HCT116 (cell line): ENCODE data around the gene AIM2. TPM values are rescaled to one million over a fixed set of nuclear protein-coding genes. Genes with fewer than 3 reads are reported as not detected.

Experiments used
- ATAC-seq: fragments of 200-7000 bp; cut with Tn5 transposase; 2 replicates; pipeline ENCODE4 v1.9.1; 2020; ENCODE audit warnings: mild to moderate bottlenecking, moderate library complexity
- BruUV-seq: library from RNA; stranded (reverse); fragments of 400-500 nt; replicated peaks from 2 replicates; lab custom pipeline; 2021; lab: Mats Ljungman, UMichigan
- CTCF ChIA-PET: fragments of 300-600 bp; sonication (Branson Sonifier 250); formaldehyde crosslinking; loops from one replicate; lab custom pipeline; 2021; ENCODE audit warnings: antibody characterized with exemption; lab: Charles Lee
- POLR2A ChIA-PET: fragments of 300-600, 350-600 bp; sonication (Branson Sonifier 250); formaldehyde crosslinking; loops from one replicate; lab custom pipeline; 2021; ENCODE audit warnings: antibody characterized with exemption; lab: Charles Lee
- RAD21 ChIA-PET, 2 experiments: fragments of 300-600 bp; sonication (Branson Sonifier 250); formaldehyde crosslinking; loops; one replicate each; lab custom pipeline; 2023; ENCODE audit warnings: low total read pairs in 2 of 2; ENCODE audit not compliant: uncharacterized antibody in 2 of 2, unreplicated experiment in 2 of 2, low non-redundant PET in 1 of 2; lab: Charles Lee
- DNase-seq: peaks from one replicate; pipeline ENCODE4 v3.0.0-alpha.2; 2010; ENCODE audit warnings: low read depth, low spot score
- H2AFZ ChIP-seq: fragments of 200-600 bp; shearing (Covaris generic), sonication (generic); 2 replicates; pipeline ENCODE4 v1.6.1; 2017; ENCODE audit warnings: low read depth, mixed run types, mixed read lengths, antibody characterized with exemption, low read length; ENCODE audit not compliant: poor library complexity, severe bottlenecking
- H3K27ac ChIP-seq: 2 replicates; pipeline ENCODE4 v1.5.1; 2012; ENCODE audit warnings: low read depth, low read length
- H3K27me3 ChIP-seq: fragments of 200-600 bp; sonication (generic); 2 replicates; pipeline ENCODE4 v1.6.1; 2016; ENCODE audit warnings: mixed run types, low read length, mixed read lengths; ENCODE audit not compliant: insufficient read depth
- H3K36me3 ChIP-seq, 2 experiments: fragments of 200-500 bp in 1 of 2; fragments of 200-600 bp in 1 of 2; sonication (Bioruptor generic) in 1 of 2; sonication (generic) in 1 of 2; 2 replicates each; pipeline versions ENCODE4 v1.5.1 to v1.6.1; 2014 to 2016; ENCODE audit warnings: low read length in 2 of 2, inconsistent platforms in 1 of 2, mixed read lengths in 1 of 2, mixed run types in 1 of 2; ENCODE audit not compliant: insufficient read depth in 2 of 2, control insufficient read depth in 1 of 2
- H3K4me1 ChIP-seq, 2 experiments: fragments of 200-600 bp in 1 of 2; sonication (generic) in 1 of 2; 2 replicates each; pipeline versions ENCODE4 v1.5.1 to v1.6.1; 2012 to 2017; ENCODE audit warnings: low read length in 2 of 2, inconsistent platforms in 1 of 2, mild to moderate bottlenecking in 1 of 2, mixed read lengths in 1 of 2, mixed run types in 1 of 2, moderate library complexity in 1 of 2; ENCODE audit not compliant: insufficient read depth in 2 of 2, control insufficient read depth in 1 of 2
- H3K4me2 ChIP-seq: fragments of 200-600 bp; sonication (generic); 2 replicates; pipeline ENCODE4 v1.6.1; 2017; ENCODE audit warnings: mixed run types, low read length, mixed read lengths
- H3K4me3 ChIP-seq, 2 experiments: fragments of 200-600 bp in 1 of 2; sonication (generic) in 1 of 2; replicated peaks in 1 of 2; 2 replicates each; pipeline ENCODE4 v1.5.1; 2011 to 2016; ENCODE audit warnings: low read length in 2 of 2, control low read depth in 1 of 2, low read depth in 1 of 2, mild to moderate bottlenecking in 1 of 2, mixed read lengths in 1 of 2, mixed run types in 1 of 2
- H3K79me2 ChIP-seq: fragments of 200-600 bp; sonication (generic); 2 replicates; pipeline ENCODE4 v1.6.1; 2017; ENCODE audit warnings: mild to moderate bottlenecking, mixed run types, low read length, moderate library complexity, mixed read lengths; ENCODE audit not compliant: insufficient read depth
- H3K9ac ChIP-seq: fragments of 200-600 bp; sonication (generic); 2 replicates; pipeline ENCODE4 v1.6.1; 2016; ENCODE audit warnings: low read length, mixed read lengths
- H3K9me2 ChIP-seq: fragments of 200-600 bp; sonication (generic), shearing (Covaris generic); 2 replicates; pipeline ENCODE4 v1.6.1; 2017; ENCODE audit warnings: mixed run types, mild to moderate bottlenecking, moderate library complexity; ENCODE audit not compliant: insufficient read depth
- H3K9me3 ChIP-seq, 2 experiments: fragments of 200-500 bp in 1 of 2; fragments of 200-600 bp in 1 of 2; sonication (Bioruptor generic) in 1 of 2; sonication (generic) in 1 of 2; 2 replicates each; pipeline ENCODE4 v1.6.1; 2014 to 2017; ENCODE audit warnings: low read length in 2 of 2, mixed read lengths in 2 of 2, inconsistent platforms in 1 of 2, low read depth in 1 of 2, mild to moderate bottlenecking in 1 of 2, mixed run types in 1 of 2, moderate library complexity in 1 of 2; ENCODE audit not compliant: control insufficient read depth in 1 of 2, insufficient read depth in 1 of 2
- H4K20me1 ChIP-seq: fragments of 200-600 bp; sonication (generic), shearing (Covaris generic); 2 replicates; pipeline ENCODE4 v1.6.1; 2017; ENCODE audit warnings: mixed run types, mild to moderate bottlenecking, moderate library complexity; ENCODE audit not compliant: insufficient read depth
- CEBPB ChIP-seq: IDR thresholded peaks from 2 replicates; pipeline ENCODE4 v1.6.1; 2012; ENCODE audit warnings: low read depth
- EGR1 ChIP-seq: IDR thresholded peaks from 2 replicates; pipeline ENCODE4 v1.6.1; 2012; ENCODE audit warnings: low read depth
- EZH2 ChIP-seq: fragments of 200-600 bp; sonication (generic); IDR thresholded peaks from 2 replicates; pipeline ENCODE4 v1.6.1; 2017; ENCODE audit warnings: antibody characterized with exemption, mixed run types
- MAX ChIP-seq: IDR thresholded peaks from 2 replicates; pipeline ENCODE4 v1.6.1; 2012
- POLR2A ChIP-seq: IDR thresholded peaks from 2 replicates; pipeline ENCODE4 v1.7.0; 2011; ENCODE audit warnings: borderline replicate concordance; ENCODE audit not compliant: insufficient read depth, insufficient read length; ENCODE audit errors: extremely low read depth
- POLR2AphosphoS5 ChIP-seq: IDR thresholded peaks from 2 replicates; pipeline ENCODE4 v1.6.1; 2011; ENCODE audit warnings: mild to moderate bottlenecking, low read depth, low read length, moderate library complexity
- SIN3A ChIP-seq: IDR thresholded peaks from 2 replicates; pipeline ENCODE4 v1.6.1; 2012; ENCODE audit warnings: low read depth
- SP1 ChIP-seq: IDR thresholded peaks from 2 replicates; pipeline ENCODE4 v1.6.1; 2012; ENCODE audit warnings: low read depth
- TCF7L2 ChIP-seq: IDR thresholded peaks from 2 replicates; pipeline ENCODE4 v1.7.0; 2011; ENCODE audit warnings: borderline replicate concordance, inconsistent platforms; ENCODE audit not compliant: insufficient read depth, insufficient read length; ENCODE audit errors: extremely low read depth
- YY1 ChIP-seq: IDR thresholded peaks from 2 replicates; pipeline ENCODE4 v1.6.1; 2011; ENCODE audit warnings: low read length, low read depth, moderate library complexity, mild to moderate bottlenecking; ENCODE audit not compliant: insufficient replicate concordance; ENCODE audit errors: extremely low read depth
- ZFX ChIP-seq: fragments of 450-650 bp; IDR thresholded peaks from 2 replicates; pipeline ENCODE4 v1.6.1; 2017
- ZNF274 ChIP-seq: fragments of 200-500 bp; sonication (Bioruptor generic); IDR thresholded peaks from 2 replicates; pipeline ENCODE4 v1.6.1; 2014; ENCODE audit warnings: mild to moderate bottlenecking, low read depth, low read length, inconsistent platforms
- intact Hi-C: fragments of 100-400 bp; cut with micrococcal nuclease; formaldehyde crosslinking; loops from 2 replicates; pipeline ENCODE4 v1.10.0; 2022
- total RNA-seq: library from RNA; stranded (reverse); gene quantifications from one replicate; pipeline ENCODE4 v1.2.1, GENCODE V29; 2021; ENCODE audit not compliant: unreplicated experiment
- TF ChIP-seq, protein P1 (sequence below), 3 experiments: fragments of 200-600 bp in 1 of 3; sonication (generic) in 1 of 3; IDR thresholded peaks in 2 of 3; conservative IDR thresholded peaks in 1 of 3; 2 replicates each; pipeline ENCODE4 v1.5.1; 2012 to 2017; ENCODE audit warnings: low read depth in 2 of 3, low read length in 2 of 3, antibody characterized with exemption in 1 of 3, borderline replicate concordance in 1 of 3, control low read depth in 1 of 3, mild to moderate bottlenecking in 1 of 3, mixed read lengths in 1 of 3, mixed run types in 1 of 3, moderate library complexity in 1 of 3; ENCODE audit not compliant: insufficient read depth in 1 of 3

AIM2 gene
- total RNA-seq, 1 experiment from 2014 or later, result not detected

DNA sequence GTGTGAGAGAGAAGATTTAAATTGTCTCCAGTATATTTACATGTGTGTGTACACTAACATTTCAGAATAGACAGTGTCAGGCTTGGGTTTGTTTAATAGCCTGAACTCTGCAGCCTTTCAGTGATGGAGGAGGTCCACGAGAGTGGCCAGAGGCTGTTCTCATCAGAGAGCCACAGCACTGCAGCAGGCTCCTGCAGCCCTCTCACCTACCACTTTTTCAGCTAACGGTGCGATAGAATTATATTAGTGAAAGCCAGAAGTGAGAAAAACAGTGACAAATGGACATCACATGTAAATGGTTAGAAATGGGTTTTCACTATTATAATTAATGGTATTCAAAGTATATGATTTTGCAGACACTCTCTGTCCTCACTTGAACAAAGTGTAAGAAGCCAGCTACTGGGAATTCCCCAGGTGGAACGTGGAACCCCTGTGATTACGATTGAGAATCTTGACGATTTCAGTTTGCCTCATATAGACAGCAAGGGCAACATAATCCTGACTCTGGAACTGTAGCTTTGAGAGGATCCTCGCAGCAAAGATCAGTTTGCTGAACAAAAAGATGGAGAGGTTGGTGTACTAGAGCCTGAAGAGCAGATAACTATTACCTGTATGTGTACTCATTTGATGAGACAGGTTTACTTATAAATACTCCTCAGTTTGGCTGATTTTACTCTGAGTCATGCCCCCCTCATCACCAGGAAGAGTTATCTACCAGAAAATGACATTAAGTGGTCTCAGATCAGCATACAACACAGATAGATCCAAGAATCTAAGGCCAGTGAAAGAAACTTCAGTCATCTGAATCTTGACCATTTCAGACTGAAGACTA lies 35.5 kb downstream of the AIM2 start:
- no peaks in the 10 kb centered on the region for H3K36me3 ChIP-seq
- POLR2A ChIA-PET, result no interaction called here

DNA sequence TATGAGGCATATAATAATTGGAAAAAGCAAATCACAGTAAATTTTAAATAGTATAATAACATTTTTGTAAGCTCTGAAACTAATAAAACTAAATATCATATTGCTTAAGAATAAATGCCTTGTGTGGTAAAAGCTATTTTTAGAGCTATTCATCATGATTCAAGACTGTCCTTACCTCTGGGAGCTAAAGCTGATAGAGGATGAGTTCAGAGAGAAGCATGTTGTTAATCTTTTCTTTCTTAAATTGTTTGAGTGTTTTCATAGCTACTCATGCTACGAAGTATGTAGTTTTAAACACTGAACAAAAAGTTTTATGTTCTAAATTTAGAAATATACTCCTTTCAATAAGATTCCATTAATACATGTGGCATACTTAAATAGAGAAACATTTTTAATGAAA lies 36.4 kb downstream of the AIM2 start:
- H3K36me3 ChIP-seq, result no peaks in the 10 kb centered on the region

More for the DNA sequence above, 35.5 kb downstream of the AIM2 start:
- DNase-seq, result no peak
- Histone ChIP-seq H2AFZ (no peak overlapping the region), H3K4me2 (no peak overlapping the region), H3K4me3 (no peak overlapping the region)
- ChIA-PET RAD21 (no interaction called here), CTCF (no interaction called here)
- TF ChIP-seq POLR2A, result no peak
- no peak for TF ChIP-seq TCF7L2
- no peak for TF ChIP-seq ZFX
- TF ChIP-seq POLR2AphosphoS5, result no peak
- no peak for TF ChIP-seq CEBPB
- TF ChIP-seq SIN3A, result no peak
- TF ChIP-seq, all 23 proteins: peak for 0
- no peaks in the 10 kb centered on the region for H4K20me1 ChIP-seq
- peaks cover 6% of the 10 kb centered on the region; the same call in 1 of the 2 replicates for H3K27me3 ChIP-seq
- H3K79me2 ChIP-seq, result no peaks in the 10 kb centered on the region
- intact Hi-C loops, result no loop called here
- ATAC-seq, result no peak
- no peaks in the 10 kb centered on the region for H3K4me1 ChIP-seq
- H3K9me2 ChIP-seq, result no peaks in the 10 kb centered on the region
- H3K9ac ChIP-seq, result no peak overlapping the region
- H3K27ac ChIP-seq, result no peak overlapping the region
- no peaks in the 10 kb centered on the region for H3K9me3 ChIP-seq
- no TSS peak for BruUV-seq

More for the DNA sequence above, 36.4 kb downstream of the AIM2 start:
- BruUV-seq, result no TSS peak
- no peaks in the 10 kb centered on the region for H3K79me2 ChIP-seq
- no peaks in the 10 kb centered on the region for H3K4me1 ChIP-seq
- no peaks in the 10 kb centered on the region for H3K9me2 ChIP-seq
- ATAC-seq, result no peak
- H3K27ac ChIP-seq, result no peak overlapping the region
- ChIA-PET POLR2A (no interaction called here), CTCF (no interaction called here), RAD21 (no interaction called here)
- H3K9me3 ChIP-seq, result no peaks in the 10 kb centered on the region
- no peak for DNase-seq
- H3K4me3 ChIP-seq, result no peak overlapping the region
- H3K27me3 ChIP-seq, result peaks cover 10% of the 10 kb centered on the region; the same call in 1 of the 2 replicates
- no peaks in the 10 kb centered on the region for H4K20me1 ChIP-seq
- H3K4me2 ChIP-seq, result no peak overlapping the region
- H2AFZ ChIP-seq, result no peak overlapping the region
- TF ChIP-seq SP1 (no peak), EGR1 (no peak), POLR2A (no peak), YY1 (no peak), EZH2 (no peak), CEBPB (no peak), ZFX (no peak), ZNF274 (no peak), MAX (no peak)
- TF ChIP-seq, protein P1, sequence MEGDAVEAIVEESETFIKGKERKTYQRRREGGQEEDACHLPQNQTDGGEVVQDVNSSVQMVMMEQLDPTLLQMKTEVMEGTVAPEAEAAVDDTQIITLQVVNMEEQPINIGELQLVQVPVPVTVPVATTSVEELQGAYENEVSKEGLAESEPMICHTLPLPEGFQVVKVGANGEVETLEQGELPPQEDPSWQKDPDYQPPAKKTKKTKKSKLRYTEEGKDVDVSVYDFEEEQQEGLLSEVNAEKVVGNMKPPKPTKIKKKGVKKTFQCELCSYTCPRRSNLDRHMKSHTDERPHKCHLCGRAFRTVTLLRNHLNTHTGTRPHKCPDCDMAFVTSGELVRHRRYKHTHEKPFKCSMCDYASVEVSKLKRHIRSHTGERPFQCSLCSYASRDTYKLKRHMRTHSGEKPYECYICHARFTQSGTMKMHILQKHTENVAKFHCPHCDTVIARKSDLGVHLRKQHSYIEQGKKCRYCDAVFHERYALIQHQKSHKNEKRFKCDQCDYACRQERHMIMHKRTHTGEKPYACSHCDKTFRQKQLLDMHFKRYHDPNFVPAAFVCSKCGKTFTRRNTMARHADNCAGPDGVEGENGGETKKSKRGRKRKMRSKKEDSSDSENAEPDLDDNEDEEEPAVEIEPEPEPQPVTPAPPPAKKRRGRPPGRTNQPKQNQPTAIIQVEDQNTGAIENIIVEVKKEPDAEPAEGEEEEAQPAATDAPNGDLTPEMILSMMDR (IDR thresholded peaks at IDR 0.05 in 2 of 3, conservative IDR thresholded peaks at IDR 0.05 in 1 of 3; ENCODE audit: borderline replicate concordance in 1 of 3, insufficient read depth in 1 of 3, low read depth in 2 of 3, low read length in 2 of 3), result no peak
- H3K9ac ChIP-seq, result no peak overlapping the region
- intact Hi-C loops, result no loop called here
